HG03439 (cell line): ENCODE data around the gene RNASEH1.
A peak's percentile ranks its signal among the peaks of the same experiment; 100 is the strongest.
"Not testable (repeated sequence)": the region's sequence is repeated elsewhere in the genome, so short reads cannot be mapped to it uniquely, and the experiment has no call there.

ENCODE experiments used
- ATAC-seq: cut with Tn5 transposase; IDR thresholded peaks from one replicate; pipeline ENCODE4 v1.9.1; 2021; ENCODE audit warnings: mild to moderate bottlenecking, moderate library complexity; ENCODE audit not compliant: unreplicated experiment

The RNASEH1 gene

GRCh38 chr2:3594493-3595281 is 36.6 kb upstream of the RNASEH1 start, which contains the start of gene COLEC11:
TSS of gene COLEC11 (plus strand) at chr2:3595112. CDS start at chr2:3604341, 9,229 bp downstream.
- ATAC-seq: no peak

GRCh38 chr2:3589086-3589485 is 31.0 kb upstream of the RNASEH1 start:
- no peak for ATAC-seq

GRCh38 chr2:3588084-3588483 is 30.0 kb upstream of the RNASEH1 start:
- ATAC-seq: no peak

- no peak for ATAC-seq
These were observed 29.3 kb upstream of the RNASEH1 start for GRCh38 chr2:3587432-3587831.

DNA sequence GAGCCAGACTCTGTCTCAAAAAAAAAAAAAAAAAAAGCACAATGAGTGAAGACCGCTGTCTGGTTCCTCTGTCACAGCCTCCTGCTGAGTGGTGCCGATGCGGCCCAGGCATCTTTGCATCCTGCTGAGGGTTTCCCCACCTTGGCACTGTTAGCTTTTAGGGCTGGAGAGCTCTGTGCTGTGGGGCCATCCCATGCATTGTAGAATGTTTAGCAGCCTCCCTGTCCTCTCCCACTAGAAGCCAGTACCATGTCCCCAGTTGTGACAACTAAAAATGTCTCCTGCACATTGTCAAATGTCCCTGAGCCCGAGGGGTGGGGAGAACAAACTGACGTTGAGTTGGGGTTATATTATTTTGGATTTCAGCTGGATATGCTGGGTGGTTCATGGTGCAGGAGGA is 28.9 kb upstream of the RNASEH1 start:
- ATAC-seq: no peak

DNA sequence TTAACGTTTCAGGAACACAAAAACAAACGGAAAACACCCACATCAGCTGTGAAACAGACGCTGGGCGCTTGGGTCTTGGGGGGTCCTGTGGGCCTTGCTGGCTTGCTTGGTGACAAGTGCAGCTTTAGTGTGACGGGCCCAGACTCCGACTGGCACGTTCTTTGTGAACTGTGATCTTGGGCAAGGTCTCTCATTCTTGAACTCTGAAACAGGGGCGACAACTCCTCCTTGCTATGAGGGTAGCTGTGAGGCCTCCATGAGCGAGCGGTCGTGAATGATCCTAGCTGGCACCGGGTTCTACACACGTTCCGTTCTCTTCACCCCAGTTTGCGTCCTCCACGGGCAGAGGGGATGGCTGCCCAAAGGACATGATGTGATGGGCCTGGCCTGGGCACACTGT is 28.1 kb upstream of the RNASEH1 start:
- ATAC-seq: no peak

- ATAC-seq: no peak
These were observed 27.4 kb upstream of the RNASEH1 start for GRCh38 chr2:3585261-3586109.

- ATAC-seq: no peak
These were observed 26.6 kb upstream of the RNASEH1 start for GRCh38 chr2:3584608-3585260.

GRCh38 chr2:3584076-3584475 is 25.9 kb upstream of the RNASEH1 start:
- ATAC-seq: no peak

DNA sequence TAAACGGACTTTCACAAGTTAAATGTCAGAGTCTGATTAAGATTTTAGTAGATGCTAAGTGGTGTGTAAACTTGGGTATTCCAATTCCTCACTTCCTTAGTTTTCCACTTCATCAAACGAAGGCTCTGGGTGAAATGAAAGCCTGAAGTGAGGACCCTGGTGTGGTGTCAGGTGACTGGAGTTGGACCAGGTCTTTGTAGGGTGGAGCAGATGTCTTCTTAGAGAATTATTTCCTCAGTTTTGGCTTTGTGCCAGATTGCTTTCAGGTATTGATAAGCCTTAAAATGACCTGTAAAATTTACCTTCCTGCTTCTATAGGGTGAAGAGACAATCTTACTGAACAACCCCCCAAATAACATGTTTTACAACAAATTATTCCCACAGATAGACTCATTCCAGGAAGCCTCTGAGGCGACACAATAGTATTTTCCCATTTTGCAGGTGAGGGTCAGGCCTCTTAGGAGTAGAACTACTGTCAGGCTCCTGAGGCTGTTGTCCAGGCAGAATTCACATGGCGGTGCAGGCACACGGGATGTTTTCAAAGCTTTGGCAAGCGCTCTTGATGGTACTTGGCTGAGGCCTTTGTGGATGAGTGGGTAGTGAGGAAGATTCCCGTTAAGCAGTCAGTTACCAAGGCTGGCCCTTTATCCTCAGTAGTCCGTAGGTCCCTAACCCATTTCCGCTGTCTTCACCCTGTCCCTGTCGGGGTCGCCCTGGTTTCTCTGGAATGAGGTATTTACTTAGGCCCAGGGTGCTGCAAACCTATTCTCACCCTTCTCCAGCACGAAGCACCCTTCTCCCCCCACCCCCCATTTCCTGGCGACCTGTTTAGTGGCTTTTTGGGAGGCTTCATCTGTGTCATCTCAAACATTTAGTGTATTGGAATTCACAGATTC is 23.5 kb upstream of the RNASEH1 start:
- no peak for ATAC-seq

DNA sequence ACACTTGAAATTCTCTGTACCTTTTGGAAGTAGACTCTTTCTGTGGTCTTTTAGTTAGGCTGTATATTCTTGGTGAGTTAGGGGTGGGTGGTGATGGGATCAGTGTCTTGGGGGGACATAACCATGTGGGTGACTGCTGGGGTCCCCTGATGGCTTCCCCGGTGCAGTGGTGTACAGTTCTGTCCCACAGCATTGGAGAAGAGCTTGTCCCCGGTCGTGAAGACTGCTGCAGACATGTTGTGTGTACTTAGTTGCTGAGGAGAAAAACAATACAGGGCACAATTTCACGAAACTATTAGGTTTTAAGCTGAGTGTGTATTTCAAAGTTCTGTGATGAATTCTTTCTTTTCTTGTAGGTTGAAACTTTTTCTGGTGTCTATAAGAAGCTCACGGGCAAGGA is 22.3 kb upstream of the RNASEH1 start:
- ATAC-seq: no peak

DNA sequence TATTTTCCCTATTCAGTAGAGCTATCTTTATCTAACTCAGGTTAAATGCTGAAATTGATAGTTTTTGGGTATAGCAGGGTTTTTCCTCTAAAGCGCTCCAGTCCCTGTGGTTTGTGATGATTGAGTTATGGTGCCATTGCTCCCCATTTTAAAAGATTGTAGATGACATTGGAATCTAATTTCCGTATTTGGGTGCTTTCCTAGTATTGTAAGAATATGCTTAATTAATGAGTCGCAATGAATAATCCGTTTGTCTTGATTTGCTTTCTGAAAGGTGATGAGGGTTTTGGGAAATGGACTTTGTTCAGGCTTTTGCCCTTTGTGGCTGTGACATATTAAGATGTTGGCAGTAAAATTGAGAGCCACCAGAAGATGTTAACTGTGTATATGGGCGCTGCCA is 20.9 kb upstream of the RNASEH1 start:
- ATAC-seq: no peak

DNA sequence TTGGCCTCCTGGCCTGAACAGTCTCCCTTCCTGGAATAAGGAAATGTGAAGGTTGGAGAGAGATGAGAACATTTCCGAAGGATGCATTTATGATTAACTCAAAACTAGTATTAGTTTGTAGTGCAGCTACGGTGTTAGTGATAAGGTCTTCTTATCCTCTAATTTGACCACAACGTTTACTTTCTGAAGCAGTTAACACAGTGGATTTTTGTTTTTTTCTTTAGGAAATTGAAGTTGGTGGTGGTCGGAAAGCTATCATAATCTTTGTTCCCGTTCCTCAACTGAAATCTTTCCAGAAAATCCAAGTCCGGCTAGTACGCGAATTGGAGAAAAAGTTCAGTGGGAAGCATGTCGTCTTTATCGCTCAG is 18.1 kb upstream of the RNASEH1 start:
- not testable (repeated sequence) for ATAC-seq

DNA sequence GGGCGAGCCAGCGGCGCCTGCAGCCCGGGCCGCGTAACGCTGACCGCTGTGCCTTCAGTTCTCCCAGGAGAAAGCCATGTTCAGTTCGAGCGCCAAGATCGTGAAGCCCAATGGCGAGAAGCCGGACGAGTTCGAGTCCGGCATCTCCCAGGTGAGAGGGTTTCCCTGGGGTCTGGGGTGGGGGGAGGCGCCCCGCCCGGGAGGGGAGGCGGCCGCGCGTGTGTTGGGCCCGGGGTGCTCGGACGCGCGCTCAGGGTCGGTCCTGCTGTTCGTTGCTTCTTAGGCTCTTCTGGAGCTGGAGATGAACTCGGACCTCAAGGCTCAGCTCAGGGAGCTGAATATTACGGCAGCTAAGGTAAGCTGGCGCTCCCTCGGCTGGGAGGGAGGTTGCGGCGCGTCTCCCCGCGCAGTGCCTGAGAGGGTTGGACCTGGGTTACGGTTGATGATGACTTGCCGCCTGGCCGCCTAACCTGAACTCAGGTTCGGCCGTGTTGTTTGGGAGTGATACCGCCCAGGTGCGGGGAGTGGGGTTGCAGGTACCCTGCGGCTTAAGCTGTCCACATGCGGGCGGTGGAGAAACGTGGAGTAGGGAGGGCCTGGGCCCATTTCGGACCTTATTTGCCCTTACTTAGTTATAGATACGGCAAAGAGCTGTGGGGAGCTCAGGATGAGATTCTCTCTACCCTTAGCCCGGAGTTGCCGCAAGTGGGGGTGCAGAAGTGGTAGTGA is 17.6 kb upstream of the RNASEH1 start:
- peak; percentile 24 for ATAC-seq

DNA sequence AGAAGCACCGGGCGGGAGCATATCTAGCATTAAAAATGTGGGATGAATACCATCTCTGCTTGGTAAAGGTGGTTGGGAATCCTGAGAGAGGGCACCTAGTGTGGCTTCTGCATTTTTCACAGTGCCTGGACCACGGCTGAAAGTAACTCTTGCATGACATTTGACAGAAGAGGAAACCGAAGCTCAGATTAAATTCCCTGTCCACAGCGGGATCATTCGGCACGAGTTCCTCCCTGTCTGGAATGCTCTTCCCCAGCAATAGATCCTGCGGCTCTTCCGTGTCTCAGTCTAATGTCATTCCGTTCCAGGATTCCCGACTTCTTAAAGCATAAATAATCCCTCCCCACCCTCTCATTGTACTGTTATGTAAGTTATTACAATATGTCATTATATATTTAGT is 16.0 kb upstream of the RNASEH1 start:
- ATAC-seq: no peak

- ATAC-seq: no peak
These were observed 14.5 kb upstream of the RNASEH1 start for GRCh38 chr2:3572620-3573019.

DNA sequence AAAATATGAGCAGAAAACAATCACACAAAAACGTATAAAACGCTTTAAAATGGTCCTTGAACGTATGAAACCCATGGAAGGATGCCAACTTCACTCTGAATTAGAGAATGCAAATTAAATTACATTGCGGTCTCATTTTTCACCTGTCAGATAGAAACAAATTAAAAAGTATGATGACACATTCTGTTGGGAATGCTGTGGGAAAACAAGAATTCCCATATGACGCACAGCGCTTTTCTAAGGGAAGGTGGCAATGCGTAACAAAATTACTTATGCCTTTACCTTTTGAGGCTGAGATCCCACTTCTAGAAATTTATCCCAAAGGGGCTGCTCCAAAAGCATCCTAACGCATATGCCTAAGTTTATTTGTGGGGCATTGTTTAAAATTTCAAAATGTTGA is 13.2 kb upstream of the RNASEH1 start:
- ATAC-seq: no peak

DNA sequence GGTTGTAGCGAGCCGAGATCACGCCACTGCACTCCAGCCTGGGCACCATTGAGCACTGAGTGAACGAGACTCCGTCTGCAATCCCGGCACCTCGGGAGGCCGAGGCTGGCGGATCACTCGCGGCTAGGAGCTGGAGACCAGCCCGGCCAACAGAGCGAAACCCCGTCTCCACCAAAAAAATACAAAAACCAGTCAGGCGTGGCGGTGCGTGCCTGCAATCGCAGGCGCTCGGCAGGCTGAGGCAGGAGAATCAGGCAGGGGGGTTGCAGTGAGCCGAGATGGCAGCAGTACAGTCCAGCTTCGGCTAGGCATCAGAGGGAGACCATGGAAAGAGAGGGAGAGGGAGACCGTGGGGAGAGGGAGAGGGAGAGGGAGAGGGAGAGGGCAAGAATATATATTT is 11.5 kb upstream of the RNASEH1 start:
- ATAC-seq: not testable (repeated sequence)

DNA sequence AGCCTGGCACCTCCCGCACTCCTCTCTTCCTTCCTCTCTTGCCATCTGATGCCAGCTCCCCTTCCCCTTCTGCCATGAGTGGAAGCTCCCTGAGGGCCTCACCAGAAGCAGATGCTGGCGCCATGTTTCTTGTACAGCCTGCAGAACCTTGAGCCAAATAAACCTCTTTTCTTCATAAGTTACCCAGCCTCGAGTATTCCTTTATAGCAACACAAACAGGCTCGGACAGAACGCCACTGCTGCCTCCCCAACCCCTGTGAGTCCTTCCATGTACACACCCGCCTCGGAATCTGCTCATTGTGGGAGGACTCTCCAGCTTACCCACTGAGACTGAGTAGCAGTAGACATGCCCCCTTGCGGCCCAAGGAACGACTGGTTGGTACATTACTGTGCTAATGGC is 8.7 kb upstream of the RNASEH1 start:
- no peak for ATAC-seq

DNA sequence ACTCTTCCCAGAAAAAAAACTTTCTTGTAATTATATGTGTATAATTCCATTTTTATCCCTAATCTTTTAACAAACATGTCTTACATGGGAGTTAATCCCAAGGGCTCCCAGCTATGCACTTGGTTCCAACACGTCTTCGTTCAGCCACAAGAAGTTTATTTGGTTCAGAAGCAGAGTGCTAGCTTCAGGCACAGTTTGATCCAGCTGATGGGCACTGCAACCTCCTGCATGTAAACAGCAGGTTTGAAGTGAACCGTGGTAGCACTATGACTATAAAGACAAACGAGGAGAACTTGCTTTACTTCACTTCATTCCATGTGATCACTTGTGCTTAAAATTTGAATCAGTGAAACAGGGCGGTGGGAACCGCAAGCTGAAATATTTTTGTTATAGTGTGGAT is 7.0 kb upstream of the RNASEH1 start:
- no peak for ATAC-seq
